GM18909 (cell line): ENCODE data around the gene DAAM1.

Experiments used
- ATAC-seq: cut with Tn5 transposase; IDR thresholded peaks from one replicate; pipeline ENCODE4 v1.9.1; 2021; ENCODE audit warnings: mild to moderate bottlenecking; ENCODE audit not compliant: unreplicated experiment, poor library complexity

The DAAM1 gene

DNA sequence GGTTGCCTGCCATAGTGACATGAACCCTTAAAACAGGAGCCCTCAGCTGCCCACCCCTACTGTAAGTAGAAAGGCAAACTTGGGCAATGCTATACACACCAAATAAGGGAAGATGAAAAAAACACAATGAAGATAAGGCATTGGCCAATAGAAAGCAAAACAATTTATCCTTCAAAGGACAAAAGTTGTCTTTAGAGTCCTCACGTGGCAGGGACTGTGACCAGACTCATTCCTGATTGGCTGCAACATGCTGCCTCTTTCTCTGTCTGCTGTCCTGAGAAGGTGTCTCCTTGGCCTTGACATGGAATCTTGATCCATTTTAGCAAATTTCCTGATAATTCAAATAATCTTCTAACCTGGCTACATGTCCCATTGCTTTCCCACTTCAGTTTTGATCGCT is 144.8 kb downstream of the DAAM1 start:
- no peak for ATAC-seq

DNA sequence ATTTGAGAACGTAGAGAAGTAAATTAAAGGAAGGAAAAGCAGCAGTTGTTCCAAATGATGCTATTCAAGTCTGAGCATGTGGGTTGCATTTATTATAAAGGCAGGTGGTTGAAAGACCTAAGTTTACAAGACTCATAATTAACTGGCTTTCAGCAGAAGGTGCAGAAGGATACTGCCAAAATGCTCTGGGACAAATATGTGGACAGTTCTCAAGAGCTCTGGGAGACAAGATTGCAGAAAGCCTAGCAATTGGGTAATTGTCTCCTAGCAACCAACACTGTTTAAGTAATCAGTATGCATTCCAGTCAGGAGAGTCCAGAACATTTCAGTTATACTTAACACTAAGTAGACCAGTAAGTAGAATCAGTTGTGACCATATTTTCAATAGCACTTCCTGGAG is 145.2 kb downstream of the DAAM1 start:
- no peak for ATAC-seq

DNA sequence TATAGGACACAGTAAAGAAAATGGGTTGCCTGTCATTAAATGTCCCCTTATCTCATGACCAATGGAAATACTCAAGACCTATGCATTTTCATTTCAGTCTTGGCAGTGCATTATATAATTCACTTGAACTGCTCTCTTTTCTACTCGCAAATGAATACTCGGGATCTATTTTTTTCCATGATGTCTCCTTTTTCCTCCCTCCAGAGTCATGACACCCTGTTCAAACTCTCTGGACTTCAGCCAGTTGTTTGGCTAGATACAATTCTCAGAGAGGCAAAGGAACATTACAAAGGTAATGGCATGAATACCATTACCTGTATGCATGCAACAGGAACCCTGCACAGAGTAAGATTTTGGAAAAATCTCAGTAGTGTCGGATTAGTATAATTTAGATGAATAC is 145.8 kb downstream of the DAAM1 start:
- ATAC-seq = no peak

DNA sequence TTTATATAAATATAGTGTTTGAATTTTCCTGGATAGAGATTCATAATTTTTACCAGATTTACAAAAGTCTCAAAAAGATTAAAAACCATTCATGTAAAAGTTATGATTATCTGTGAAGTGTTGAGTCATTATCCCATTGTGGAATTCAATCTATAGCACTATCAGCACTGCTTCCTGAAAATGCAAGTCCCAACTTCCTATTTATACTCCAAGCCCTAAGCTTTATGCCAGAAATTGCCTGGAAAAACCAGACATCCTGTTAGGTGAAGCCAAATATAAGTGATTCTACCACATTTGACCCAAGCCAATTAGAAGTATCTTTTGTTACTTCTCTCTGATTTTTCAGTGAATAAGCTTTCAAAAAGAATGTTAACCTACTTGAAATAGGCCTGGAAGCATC is 147.6 kb downstream of the DAAM1 start:
- no peak for ATAC-seq

DNA sequence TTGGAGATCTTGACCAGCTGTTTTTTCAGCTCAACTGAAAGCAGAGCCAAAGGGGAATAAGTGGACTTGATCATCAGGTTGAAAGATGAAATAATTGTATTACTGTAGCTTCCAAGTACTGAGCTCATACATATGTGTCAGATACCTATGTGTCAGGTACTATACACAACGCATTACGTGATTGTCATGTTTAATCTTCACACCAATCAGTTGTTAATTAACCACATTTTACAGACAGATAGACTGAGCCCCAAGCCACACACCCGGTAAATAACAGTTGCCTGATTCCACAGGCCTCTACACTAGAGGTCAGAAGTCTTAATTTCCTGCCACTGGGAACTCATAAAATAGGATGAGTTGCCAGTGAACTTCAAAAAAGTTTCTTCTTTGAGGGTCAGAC is 148.2 kb downstream of the DAAM1 start:
- ATAC-seq = no peak

DNA sequence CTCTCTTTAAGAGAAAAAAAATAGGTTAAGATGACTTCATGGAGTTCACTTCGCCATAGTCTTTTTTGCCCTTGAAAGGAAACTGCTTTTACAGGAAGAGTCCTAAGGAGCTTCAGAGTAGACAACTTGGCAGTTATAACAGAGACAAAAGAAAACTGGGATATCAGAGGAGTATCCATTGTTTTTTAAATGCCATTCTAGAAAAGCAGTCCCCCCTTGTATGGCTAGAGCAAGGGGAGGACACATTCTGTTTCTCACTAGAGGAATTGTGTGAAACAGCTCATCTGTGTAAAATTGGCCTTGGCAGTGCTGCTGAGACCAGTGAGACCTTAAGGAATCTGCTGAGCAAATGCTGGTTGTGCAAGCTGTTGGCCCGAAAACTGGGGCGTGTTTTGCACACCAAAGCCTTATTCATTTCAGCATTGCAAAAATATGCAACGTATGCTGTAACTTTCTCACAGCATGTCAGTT is 148.7 kb downstream of the DAAM1 start:
- ATAC-seq = no peak

DNA sequence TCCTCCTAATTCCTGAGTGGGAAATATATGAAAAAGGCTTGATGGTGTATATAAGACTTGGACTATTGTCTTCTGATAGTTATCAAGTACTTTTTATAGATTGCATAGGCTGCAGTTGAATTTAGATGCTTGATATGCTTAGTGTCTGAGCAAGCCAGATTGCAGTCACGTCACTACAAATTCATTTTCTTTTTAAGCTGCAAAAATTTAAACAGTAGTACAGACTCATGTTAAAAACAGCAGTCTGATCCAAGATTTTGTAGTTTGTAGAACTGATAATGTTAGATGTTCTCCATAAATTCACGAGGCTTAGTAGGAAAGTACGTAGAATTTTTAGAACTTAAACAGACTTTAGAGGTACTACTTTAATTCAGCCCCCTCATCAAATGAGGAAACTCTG is 150.3 kb downstream of the DAAM1 start:
- ATAC-seq = no peak

DNA sequence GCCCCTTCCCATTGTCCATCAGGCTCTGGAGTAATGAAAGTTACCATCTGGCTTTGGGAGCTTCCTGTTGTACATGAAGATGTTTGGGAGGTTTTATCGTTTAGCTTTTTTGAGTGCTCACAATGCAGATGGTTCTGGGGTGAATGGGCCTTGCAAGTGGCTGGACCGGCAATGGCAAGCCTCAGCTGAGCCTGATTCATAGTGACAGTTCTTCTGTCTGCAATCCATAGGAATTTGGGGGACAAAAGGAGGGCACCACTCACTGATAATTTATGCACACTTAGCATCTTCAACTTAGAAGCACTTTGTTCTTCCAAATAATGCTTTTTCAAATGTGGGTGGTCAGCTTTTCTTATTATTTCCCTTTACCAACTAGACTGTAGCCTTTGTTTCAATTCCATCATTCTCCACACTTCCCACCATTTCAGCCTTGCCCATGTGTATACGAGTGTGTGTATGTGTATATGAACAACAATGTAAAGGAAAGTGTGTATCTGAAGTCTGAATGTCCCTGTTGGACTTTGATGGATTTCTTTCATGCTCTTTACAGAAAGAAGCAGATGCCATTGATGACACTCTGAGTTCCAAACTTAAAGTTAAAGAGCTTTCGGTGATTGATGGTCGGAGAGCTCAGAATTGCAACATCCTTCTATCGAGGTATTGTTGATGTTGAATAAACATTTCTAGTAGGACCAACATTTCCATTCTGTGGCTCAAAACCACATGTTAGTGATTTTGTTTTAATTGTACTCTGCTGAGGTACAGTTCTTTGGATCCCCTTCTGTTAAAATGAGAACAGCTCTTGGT is 151.3 kb downstream of the DAAM1 start:
- ATAC-seq = no peak

DNA sequence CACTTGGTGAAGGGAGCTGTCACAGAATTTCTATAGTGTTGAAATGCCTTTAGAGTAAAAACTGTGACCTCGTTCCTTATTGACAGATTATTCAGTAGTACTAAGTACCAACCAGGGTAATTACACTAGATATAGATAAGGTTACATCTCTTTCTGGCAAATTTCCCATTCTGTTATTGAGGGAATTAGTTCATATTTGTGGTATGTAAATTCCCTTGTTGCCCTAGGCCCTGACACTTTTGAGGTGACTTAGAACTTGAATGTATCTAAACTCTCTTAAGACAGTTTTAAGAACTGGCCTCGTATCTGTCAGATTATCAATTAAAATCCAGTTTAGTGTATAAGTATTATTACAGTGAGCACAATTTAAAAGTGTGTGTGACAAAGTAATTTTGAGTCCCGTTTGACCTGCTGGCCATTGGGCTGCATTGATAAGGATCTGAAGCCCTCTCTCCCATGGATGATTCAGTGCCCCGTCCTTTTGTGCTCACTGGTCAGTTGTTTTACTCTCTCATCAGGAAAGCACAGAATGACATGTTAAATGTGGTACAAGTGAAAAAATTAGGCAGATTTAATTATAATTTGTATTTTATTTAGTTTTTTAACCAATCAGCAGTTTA is 153.5 kb downstream of the DAAM1 start:
- no peak for ATAC-seq

DNA sequence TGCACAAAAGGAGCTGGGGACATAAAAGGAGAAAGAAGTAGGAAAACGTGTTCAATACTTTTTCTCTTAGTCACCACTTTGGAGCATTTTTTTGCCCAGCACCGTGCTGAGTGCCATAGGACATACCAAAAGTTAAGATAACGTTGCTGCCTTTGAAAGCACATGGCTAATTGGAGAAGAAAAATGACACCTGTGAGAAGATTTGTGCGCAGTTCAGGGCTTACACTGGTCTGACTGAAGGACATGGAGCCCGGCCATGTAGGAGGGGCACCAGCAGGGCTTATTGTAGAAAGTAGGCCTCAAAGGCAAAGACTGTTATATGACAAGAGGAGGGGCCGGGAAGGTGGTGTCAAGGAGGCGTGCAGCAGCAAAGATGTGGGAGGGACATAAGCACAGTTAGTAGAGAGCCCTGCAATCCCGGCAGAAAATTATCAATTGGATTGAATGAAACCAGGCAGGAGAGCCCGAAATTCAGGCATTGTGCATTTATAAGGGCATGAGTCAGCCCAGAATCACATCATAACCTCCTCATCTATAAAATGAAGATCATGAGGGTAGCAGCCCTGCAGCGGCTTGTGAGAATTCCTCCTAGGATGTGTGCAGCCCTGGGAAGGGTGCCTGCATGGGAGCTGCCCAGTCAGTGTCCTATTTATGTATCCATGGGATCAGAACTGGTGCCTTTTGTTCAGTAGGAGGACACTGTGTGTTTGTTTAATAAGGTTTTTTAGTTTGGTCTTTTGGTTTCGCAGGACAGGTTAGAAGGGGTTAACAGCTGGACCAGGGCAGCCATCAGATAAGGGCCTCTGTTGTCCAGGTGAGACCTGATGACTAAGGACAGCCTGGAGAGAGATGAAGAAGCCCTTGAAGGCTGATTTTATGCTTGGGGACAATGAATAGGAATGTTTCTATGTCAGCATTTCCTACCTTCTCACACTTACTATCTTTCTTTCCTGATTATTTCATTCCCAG is 154.3 kb downstream of the DAAM1 start:
- ATAC-seq = no peak

DNA sequence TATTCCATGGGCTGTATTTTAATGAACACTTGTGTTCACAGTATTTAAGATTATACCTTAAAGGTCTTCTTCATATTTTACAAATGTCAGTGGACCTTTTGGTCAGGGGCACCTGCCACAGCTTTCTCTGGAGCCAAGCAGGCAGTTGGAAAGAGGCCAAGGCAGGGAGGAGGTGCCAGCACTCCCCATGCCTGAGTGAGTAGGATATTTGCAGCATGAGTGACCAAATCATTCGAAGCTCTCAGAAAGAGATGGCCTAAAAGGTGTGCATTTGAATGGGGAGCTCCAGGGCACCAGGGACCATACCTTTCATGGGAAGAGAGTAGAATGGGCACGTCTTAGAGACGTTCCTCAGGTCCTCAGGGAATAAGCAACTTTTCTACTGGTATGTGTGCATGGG is 155.1 kb downstream of the DAAM1 start:
- no peak for ATAC-seq

DNA sequence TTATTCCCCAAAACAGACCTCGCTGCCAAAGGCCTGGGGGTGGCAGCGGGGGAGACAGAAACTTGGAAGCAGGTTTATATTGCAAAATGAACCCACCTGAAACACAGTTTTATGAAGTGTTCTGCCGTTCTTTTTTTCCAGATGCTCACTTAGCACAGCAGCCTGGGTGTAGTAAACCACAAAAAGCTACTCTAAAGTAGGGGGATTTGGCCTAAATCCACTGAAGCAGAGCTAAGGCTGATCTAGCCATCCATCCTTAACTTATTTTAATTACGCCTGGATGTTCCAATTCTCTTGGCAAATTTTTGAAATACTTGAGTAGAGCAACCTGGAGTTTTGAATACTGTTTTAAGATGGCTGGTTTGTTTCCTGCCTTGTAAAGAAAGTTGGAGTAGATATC is 155.5 kb downstream of the DAAM1 start:
- no peak for ATAC-seq

DNA sequence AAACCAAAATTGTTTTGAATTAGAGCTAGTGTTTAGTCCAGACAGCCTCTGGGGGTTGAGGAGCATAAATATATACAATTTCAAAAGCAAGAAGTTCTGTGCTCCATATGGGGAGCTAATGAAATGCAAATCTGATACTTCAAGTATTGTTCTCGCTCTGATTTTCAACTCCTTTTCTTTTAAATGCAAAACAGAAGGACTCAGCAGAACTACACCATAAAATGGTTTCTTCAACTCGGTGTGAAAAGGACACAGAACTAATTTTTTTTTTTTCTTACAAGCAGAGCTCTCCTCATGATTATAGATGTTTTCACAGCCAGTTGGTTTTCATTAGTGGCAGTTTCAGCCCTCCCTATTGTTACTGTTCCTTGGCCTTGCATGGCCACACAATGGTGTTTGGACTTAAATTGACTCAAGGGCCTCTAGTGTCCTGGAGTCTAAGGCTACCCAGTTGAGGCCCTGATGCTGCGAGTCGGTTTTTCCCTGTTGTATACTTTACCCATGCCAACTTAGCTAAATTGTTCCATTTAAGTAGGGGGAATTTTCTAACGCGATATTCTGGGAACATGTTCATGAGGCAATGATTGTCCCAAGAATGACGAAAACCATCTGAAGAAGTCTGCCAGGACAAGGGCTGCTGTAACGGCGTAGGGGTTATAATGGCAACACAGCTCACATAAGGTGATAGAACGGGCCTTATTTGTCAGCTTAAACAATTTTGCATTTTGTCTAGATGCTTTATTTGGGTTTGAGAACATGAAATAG is 156.4 kb downstream of the DAAM1 start:
- ATAC-seq = no peak

DNA sequence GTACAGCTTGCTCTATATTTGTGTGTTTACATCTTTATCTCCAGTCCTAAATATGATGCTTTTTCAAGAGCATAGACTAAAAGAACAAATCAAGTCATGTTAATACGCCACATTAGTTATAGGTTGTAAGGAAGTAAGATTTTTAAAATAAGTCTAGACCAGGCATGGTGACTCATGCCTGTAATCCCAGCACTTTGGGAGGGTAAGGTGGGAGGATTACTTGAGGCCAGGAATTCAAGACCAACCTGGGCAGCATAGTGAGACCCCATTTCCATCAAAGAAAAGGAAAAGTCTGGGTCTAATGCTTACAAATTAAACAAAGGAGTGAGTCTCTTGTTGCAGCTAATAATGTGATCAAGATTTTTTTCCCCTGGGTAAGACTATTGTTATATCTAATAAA is 157.9 kb downstream of the DAAM1 start:
- no peak for ATAC-seq

DNA sequence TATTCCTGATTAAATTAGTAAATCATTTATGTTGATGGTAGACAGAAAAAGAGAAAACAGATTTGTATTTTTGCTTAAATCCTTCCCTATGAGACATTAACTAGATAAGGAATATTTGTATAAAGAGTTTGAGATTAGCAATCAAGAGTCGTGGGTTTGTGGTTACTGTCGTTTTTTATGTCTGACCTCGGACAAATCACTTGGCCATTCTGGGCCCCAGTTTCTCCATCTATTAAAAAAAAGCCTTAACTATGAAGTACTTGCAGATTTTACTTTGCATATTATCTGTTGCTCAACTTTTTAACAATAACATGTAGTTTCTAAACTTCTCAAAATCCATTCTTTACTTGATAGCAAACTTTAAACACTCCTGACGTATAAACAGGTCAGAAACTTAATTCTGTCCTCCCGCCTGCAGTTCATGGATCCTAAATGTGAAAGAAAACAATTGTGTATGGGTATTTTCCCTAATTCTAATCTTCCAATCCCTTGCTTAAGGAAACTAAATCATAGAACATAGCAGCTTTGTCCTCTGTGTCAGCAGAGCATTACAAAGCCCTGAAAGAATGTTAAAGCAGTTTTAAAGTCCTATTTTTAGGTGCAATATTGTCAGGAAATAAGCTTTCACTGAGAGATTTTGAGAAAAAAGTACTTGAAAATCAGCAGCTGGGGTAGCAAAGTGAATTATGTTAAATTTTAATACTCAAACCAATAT is 158.5 kb downstream of the DAAM1 start:
- no peak for ATAC-seq

DNA sequence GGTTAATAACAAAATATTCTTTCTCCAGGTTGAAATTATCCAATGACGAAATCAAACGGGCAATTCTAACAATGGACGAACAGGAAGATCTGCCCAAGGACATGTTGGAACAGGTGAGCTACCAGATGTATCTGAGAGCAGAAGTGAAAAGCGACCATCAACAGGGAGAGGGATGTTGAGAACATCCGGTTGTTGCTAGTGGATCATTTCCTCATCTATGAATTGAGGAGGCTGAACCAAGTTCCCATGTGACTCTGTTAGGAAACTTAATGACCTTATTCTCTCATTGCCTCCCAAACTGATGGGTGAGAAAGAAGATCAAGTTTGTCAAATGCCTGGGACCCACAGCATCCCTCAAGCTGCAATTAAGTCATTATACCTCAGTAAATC is 159.0 kb downstream of the DAAM1 start:
- ATAC-seq = no peak

DNA sequence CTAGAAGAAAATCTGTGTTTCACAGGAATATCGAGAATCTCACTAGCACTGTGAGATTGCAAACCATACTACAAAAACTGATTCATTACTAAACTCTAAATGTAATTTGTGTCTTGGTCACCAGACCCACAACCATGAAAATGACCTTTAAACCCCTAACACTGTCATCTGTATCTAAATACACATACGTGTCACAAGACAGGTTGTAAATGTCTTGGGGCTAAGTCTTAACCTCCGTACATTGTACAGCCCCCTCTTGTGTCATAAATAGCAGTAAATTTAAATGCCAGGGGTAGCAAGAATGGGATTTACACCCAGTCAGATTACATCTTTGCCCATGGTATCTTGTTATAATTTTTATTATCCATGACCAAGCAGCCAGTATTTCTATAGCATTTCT is 159.4 kb downstream of the DAAM1 start:
- no peak for ATAC-seq

DNA sequence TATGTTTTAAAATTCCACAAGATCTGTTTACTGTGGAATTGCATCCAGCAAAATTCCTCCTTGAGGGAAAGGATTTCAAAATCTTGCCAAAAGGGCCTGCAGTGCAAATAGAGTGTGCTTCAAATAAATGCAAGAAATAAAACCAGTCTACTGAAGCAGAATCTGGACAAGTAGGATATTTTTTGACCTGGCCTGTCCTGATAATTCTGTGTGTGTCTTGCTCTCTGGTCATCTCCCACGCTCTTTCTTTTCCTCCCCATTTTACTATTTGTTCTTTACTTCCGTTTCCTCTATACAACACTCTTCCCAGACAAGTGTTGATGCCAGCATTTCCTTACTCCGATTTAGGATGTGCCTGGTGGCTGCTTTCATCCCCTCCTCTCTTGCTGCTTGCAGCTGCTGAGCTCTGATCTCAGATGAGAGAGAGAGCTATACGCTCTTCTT is 160.8 kb downstream of the DAAM1 start:
- no peak for ATAC-seq

DNA sequence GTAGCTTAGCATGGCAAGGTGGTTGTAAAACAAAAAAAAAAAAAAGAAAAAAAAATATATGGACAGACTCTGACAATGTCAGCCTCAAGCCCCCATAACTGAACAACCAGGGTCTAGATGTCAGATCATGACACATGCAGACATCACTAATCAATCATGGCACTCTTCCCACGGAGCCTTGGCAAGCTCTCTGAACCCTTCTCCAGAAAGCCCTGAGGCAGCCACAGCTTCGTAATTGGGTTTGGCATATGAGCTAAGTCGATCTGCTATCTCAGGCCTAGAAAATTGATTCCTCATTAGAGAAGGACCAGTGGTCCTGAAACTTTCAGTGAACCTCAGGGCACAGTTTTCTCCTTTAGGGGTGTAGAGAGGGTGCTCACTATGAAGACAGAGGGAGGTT is 164.5 kb downstream of the DAAM1 start:
- ATAC-seq = no peak

DNA sequence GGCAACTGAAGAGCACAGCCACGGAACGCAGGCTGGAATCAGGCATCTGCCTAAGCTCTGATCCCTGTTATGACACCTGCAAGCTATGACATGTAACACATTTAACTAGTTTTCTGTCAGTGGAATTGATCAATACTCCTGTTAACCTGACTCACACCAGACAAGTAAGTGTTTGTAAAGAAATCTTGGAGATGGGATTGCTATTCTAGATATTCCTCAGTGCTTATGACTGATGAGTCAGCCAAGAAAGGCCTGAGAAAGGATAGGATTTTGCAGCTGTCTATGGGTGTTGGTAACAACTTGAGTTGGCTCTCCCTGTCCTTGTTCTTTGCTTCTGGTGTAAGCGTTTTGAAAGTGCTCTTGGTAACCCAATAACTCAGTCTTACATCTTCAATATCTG is 166.2 kb downstream of the DAAM1 start:
- no peak for ATAC-seq
